Gastrocnemius medialis (tissue), 4 donors: ENCODE results near the gene CDH5.

Experiments
- POLR2A ChIP-seq, 2 donors: fragments of 450-650 bp; IDR thresholded peaks; one replicate each; pipeline ENCODE4 v1.6.1; 2017; ENCODE audit warnings: antibody characterized with exemption in 2 of 2, mild to moderate bottlenecking in 2 of 2, moderate library complexity in 2 of 2
- TF ChIP-seq, protein P1 (sequence below), 5 experiments: fragments of 450-650 bp in 3 of 5; fragments of 200-600 bp in 2 of 5; sonication (generic) in 2 of 5; IDR thresholded peaks in 4 of 5; conservative IDR thresholded peaks in 1 of 5; 1 replicate in 4 of 5; 2 replicates in 1 of 5; pipeline ENCODE4 v1.5.1; 2016 to 2019; ENCODE audit warnings: antibody characterized with exemption in 5 of 5, mild to moderate bottlenecking in 3 of 5, moderate library complexity in 3 of 5

DNA sequence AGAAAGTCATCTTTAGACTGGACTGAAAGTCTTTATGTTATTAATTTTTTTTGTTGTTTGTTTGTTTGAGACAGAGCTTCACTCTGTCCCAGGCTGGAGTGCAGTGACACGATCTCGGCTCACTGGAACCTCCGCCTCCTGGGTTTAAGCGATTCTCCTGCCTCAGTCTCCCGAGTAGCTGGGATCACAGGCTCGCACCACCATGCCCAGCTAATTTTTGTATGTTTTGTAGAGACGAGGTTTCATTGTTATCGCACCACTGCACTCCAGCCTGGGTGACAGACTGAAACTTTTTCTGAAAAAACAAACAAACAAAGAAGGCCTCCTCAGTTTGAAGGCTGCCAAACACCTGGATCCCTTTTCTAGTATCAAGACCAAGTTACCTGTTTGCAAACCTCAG lies 65.3 kb downstream of the CDH5 start:
- TF ChIP-seq POLR2A (IDR thresholded peaks at IDR 0.05) = no peak
- TF ChIP-seq, protein P1, sequence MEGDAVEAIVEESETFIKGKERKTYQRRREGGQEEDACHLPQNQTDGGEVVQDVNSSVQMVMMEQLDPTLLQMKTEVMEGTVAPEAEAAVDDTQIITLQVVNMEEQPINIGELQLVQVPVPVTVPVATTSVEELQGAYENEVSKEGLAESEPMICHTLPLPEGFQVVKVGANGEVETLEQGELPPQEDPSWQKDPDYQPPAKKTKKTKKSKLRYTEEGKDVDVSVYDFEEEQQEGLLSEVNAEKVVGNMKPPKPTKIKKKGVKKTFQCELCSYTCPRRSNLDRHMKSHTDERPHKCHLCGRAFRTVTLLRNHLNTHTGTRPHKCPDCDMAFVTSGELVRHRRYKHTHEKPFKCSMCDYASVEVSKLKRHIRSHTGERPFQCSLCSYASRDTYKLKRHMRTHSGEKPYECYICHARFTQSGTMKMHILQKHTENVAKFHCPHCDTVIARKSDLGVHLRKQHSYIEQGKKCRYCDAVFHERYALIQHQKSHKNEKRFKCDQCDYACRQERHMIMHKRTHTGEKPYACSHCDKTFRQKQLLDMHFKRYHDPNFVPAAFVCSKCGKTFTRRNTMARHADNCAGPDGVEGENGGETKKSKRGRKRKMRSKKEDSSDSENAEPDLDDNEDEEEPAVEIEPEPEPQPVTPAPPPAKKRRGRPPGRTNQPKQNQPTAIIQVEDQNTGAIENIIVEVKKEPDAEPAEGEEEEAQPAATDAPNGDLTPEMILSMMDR (IDR thresholded peaks at IDR 0.05 in 4 of 5, conservative IDR thresholded peaks at IDR 0.05 in 1 of 5) = no peak
